ENCODE measurements around the gene IFT122.

DNA sequence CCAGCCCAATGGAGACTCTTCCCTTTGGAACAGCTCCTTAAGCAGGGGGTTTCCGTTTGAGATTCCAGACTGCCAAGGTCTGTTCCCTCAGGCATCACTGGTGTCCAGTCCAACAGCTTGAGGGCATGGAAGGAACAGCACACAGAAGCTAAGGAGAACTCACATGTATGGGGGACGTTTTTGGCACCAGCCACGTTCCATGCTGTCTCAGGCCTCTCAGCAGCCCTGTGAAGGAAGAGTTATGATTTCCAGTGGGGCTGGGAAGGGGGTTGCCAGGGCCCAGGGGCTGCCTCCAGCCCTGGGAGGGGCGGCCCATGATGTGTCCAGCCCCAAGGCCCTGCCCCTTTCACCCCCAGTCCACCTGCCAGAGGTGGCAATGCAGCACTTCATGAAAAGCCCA, 80.9 kb downstream of the IFT122 start:
- no peak for TF ChIP-seq POLR2AphosphoS5 (IDR thresholded peaks at IDR 0.05)
- no peak for TF ChIP-seq POLR2A (IDR thresholded peaks at IDR 0.05)
- TF ChIP-seq, protein P1, sequence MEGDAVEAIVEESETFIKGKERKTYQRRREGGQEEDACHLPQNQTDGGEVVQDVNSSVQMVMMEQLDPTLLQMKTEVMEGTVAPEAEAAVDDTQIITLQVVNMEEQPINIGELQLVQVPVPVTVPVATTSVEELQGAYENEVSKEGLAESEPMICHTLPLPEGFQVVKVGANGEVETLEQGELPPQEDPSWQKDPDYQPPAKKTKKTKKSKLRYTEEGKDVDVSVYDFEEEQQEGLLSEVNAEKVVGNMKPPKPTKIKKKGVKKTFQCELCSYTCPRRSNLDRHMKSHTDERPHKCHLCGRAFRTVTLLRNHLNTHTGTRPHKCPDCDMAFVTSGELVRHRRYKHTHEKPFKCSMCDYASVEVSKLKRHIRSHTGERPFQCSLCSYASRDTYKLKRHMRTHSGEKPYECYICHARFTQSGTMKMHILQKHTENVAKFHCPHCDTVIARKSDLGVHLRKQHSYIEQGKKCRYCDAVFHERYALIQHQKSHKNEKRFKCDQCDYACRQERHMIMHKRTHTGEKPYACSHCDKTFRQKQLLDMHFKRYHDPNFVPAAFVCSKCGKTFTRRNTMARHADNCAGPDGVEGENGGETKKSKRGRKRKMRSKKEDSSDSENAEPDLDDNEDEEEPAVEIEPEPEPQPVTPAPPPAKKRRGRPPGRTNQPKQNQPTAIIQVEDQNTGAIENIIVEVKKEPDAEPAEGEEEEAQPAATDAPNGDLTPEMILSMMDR (IDR thresholded peaks at IDR 0.05), result no peak
- no peak for TF ChIP-seq EP300 (IDR thresholded peaks at IDR 0.05)
